SK-N-SH (cell line): Measurements from ENCODE around the gene MIDN.

ENCODE experiments used
- ELF1 ChIP-seq: IDR thresholded peaks from 2 replicates; pipeline ENCODE4 v1.4.0; 2012
- EP300 ChIP-seq, 2 experiments: IDR thresholded peaks; 2 replicates each; pipeline versions ENCODE4 v1.4.0 to v1.6.1; 2012; ENCODE audit warnings: borderline replicate concordance in 1 of 2, low read depth in 1 of 2, low read length in 1 of 2
- EZH2phosphoT487 ChIP-seq: fragments of 200-600 bp; sonication (generic); IDR thresholded peaks from 2 replicates; pipeline ENCODE4 v1.6.1; 2017; ENCODE audit warnings: low read depth, mixed run types, mild to moderate bottlenecking, antibody characterized with exemption, moderate library complexity, borderline replicate concordance
- FOXJ3 ChIP-seq: sonication (generic); formaldehyde crosslinking; IDR thresholded peaks from 2 replicates; pipeline ENCODE4 v1.5.1; 2020; ENCODE audit warnings: mild to moderate bottlenecking, missing genetic modification reagents
- FOXM1 ChIP-seq: IDR thresholded peaks from 2 replicates; pipeline ENCODE4 v1.4.0; 2012; ENCODE audit warnings: low read depth, mild to moderate bottlenecking
- GABPA ChIP-seq: IDR thresholded peaks from 2 replicates; pipeline ENCODE4 v1.4.0; 2012; ENCODE audit warnings: low read depth, mild to moderate bottlenecking
- POLR2AphosphoS5 ChIP-seq: IDR thresholded peaks from 2 replicates; pipeline ENCODE4 v1.6.1; 2012; ENCODE audit warnings: low read depth, low read length
- REST ChIP-seq: IDR thresholded peaks from 2 replicates; pipeline ENCODE4 v1.6.1; 2012; ENCODE audit warnings: mild to moderate bottlenecking, low read depth, low read length, moderate library complexity
- SIN3A ChIP-seq: IDR thresholded peaks from 2 replicates; pipeline ENCODE4 v1.6.1; 2012; ENCODE audit warnings: low read depth, mild to moderate bottlenecking, low read length, moderate library complexity, borderline replicate concordance
- USF1 ChIP-seq: IDR thresholded peaks from 2 replicates; pipeline ENCODE4 v1.4.0; 2012; ENCODE audit warnings: low read depth, borderline replicate concordance
- TF ChIP-seq, protein P1 (sequence below): fragments of 150-350 bp; IDR thresholded peaks from 2 replicates; pipeline ENCODE4 v1.6.1; 2016; ENCODE audit warnings: mild to moderate bottlenecking, low read depth, low read length
- TF ChIP-seq, protein P2 (sequence below): fragments of 150-350 bp; IDR thresholded peaks from 2 replicates; pipeline ENCODE4 v1.6.1; 2017; ENCODE audit warnings: antibody characterized with exemption, low read length, low read depth, borderline replicate concordance
- TF ChIP-seq, protein P3 (sequence below): fragments of 200-600 bp; sonication (generic); IDR thresholded peaks from 2 replicates; pipeline ENCODE4 v1.6.1; 2017; ENCODE audit warnings: antibody characterized with exemption, mild to moderate bottlenecking, moderate library complexity

DNA sequence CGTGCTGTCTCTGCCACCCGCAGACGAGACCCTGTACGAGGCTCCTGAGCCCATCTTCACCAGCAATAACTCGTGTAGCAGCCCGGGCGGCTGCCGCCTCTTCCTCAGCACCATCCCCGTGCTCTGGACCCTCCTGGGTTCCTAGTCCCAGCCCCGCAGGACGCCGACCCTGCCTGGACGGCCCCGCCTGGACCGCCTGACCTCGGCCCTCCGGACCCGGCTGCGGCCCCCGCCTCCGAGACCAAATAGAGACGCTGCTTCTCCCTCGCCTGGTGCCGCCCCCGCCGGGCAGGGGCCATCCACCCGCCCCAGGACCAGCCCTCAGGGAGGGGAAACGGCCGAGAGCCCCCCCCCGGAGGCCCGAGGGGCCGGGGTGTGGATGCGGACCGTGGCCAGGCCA is 51.4 kb downstream of the MIDN start:
- TF ChIP-seq REST (no peak), GABPA (no peak), EP300 (IDR thresholded peaks at IDR 0.05; ENCODE audit: borderline replicate concordance in 1 of 2, low read depth in 1 of 2, low read length in 1 of 2) (no peak), EZH2phosphoT487 (no peak), USF1 (no peak), SIN3A (no peak), FOXM1 (no peak), ELF1 (no peak), FOXJ3 (CRISPR knock-in tag) (no peak), POLR2AphosphoS5 (no peak)
- TF ChIP-seq, protein P1, sequence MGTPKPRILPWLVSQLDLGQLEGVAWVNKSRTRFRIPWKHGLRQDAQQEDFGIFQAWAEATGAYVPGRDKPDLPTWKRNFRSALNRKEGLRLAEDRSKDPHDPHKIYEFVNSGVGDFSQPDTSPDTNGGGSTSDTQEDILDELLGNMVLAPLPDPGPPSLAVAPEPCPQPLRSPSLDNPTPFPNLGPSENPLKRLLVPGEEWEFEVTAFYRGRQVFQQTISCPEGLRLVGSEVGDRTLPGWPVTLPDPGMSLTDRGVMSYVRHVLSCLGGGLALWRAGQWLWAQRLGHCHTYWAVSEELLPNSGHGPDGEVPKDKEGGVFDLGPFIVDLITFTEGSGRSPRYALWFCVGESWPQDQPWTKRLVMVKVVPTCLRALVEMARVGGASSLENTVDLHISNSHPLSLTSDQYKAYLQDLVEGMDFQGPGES = no peak
- TF ChIP-seq, protein P2, sequence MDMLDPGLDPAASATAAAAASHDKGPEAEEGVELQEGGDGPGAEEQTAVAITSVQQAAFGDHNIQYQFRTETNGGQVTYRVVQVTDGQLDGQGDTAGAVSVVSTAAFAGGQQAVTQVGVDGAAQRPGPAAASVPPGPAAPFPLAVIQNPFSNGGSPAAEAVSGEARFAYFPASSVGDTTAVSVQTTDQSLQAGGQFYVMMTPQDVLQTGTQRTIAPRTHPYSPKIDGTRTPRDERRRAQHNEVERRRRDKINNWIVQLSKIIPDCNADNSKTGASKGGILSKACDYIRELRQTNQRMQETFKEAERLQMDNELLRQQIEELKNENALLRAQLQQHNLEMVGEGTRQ = no peak
- TF ChIP-seq, protein P3, sequence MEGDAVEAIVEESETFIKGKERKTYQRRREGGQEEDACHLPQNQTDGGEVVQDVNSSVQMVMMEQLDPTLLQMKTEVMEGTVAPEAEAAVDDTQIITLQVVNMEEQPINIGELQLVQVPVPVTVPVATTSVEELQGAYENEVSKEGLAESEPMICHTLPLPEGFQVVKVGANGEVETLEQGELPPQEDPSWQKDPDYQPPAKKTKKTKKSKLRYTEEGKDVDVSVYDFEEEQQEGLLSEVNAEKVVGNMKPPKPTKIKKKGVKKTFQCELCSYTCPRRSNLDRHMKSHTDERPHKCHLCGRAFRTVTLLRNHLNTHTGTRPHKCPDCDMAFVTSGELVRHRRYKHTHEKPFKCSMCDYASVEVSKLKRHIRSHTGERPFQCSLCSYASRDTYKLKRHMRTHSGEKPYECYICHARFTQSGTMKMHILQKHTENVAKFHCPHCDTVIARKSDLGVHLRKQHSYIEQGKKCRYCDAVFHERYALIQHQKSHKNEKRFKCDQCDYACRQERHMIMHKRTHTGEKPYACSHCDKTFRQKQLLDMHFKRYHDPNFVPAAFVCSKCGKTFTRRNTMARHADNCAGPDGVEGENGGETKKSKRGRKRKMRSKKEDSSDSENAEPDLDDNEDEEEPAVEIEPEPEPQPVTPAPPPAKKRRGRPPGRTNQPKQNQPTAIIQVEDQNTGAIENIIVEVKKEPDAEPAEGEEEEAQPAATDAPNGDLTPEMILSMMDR = no peak
